ENCODE results near the gene PGAP1. TPM values are rescaled to one million over a fixed set of nuclear protein-coding genes. Genes with fewer than 3 reads are reported as not detected.

PGAP1 gene
- total and polyA plus RNA-seq, 9 of the 15 experiments (the other 6 are each of a cell fraction or from before 2014, with no cell fraction given), result 0.08 to 0.73 (median 0.52) TPM

DNA sequence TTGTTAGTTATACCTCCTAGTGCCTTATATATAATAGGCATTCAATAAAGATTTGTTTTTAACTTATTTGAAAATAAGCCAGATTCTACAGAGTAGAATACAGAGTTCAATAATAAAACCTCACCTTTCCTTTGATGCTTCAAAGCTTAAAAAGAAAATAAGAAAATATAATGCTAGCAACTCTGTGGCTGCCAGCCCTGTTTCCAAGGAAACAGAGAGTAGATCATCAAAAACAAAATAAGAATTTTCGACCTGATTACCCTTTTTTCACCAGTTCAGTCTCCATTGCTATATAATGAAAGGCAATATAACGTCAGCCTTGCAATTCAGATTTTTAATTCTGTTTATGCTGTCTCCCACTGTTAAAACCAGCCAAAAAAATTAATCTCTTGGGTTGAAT is 8.9 kb upstream of the PGAP1 start:
- POLR2A ChIA-PET, result no interaction called here
- no peaks in the 10 kb centered on the region for H3K9me1 ChIP-seq (ENCODE audit: control insufficient read depth, insufficient read depth, low read length)
- no peaks in the 10 kb centered on the region for H3K36me3 ChIP-seq (ENCODE audit: control insufficient read depth, insufficient read depth, low read length)
- no peak for FAIRE-seq
- BruUV-seq (replicated peaks), result no TSS peak
- H3K4me1 ChIP-seq (replicated peaks in 1 of 2; ENCODE audit: control insufficient read depth in 2 of 2, insufficient read depth in 2 of 2, low read length in 2 of 2), result no peaks in the 10 kb centered on the region
- H3K9ac ChIP-seq (ENCODE audit: insufficient read depth in 1 of 2, low read depth in 2 of 2, low read length in 2 of 2), result no peak overlapping the region
- 0% methylated on average over 2 of the region's 2 CpGs for WGBS (ENCODE audit: insufficient coverage, low coverage, missing lambda C conversion rate)
- TF ChIP-seq L3MBTL2 (IDR thresholded peaks at IDR 0.05), result no peak
- no peak for TF ChIP-seq FOXM1 (IDR thresholded peaks at IDR 0.05; ENCODE audit: low read depth)
- no peak for TF ChIP-seq FOXM1 (CRISPR knock-in tag; IDR thresholded peaks at IDR 0.05; ENCODE audit: low read depth)
- TF ChIP-seq NCOA6 (IDR thresholded peaks at IDR 0.05), result no peak
- no peak for TF ChIP-seq ZSCAN32 (CRISPR knock-in tag; IDR thresholded peaks at IDR 0.05)
- TF ChIP-seq, protein P1, sequence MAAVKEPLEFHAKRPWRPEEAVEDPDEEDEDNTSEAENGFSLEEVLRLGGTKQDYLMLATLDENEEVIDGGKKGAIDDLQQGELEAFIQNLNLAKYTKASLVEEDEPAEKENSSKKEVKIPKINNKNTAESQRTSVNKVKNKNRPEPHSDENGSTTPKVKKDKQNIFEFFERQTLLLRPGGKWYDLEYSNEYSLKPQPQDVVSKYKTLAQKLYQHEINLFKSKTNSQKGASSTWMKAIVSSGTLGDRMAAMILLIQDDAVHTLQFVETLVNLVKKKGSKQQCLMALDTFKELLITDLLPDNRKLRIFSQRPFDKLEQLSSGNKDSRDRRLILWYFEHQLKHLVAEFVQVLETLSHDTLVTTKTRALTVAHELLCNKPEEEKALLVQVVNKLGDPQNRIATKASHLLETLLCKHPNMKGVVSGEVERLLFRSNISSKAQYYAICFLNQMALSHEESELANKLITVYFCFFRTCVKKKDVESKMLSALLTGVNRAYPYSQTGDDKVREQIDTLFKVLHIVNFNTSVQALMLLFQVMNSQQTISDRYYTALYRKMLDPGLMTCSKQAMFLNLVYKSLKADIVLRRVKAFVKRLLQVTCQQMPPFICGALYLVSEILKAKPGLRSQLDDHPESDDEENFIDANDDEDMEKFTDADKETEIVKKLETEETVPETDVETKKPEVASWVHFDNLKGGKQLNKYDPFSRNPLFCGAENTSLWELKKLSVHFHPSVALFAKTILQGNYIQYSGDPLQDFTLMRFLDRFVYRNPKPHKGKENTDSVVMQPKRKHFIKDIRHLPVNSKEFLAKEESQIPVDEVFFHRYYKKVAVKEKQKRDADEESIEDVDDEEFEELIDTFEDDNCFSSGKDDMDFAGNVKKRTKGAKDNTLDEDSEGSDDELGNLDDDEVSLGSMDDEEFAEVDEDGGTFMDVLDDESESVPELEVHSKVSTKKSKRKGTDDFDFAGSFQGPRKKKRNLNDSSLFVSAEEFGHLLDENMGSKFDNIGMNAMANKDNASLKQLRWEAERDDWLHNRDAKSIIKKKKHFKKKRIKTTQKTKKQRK (IDR thresholded peaks at IDR 0.05; ENCODE audit: borderline replicate concordance, low read depth, low read length), result no peak
- no peak for TF ChIP-seq ETV5 (CRISPR knock-in tag; IDR thresholded peaks at IDR 0.05; ENCODE audit: low read depth)
- TF ChIP-seq SMARCA5 (IDR thresholded peaks at IDR 0.05), result no peak
- no peak for TF ChIP-seq SREBF2 (CRISPR knock-in tag; IDR thresholded peaks at IDR 0.05)
- TF ChIP-seq, protein P2, sequence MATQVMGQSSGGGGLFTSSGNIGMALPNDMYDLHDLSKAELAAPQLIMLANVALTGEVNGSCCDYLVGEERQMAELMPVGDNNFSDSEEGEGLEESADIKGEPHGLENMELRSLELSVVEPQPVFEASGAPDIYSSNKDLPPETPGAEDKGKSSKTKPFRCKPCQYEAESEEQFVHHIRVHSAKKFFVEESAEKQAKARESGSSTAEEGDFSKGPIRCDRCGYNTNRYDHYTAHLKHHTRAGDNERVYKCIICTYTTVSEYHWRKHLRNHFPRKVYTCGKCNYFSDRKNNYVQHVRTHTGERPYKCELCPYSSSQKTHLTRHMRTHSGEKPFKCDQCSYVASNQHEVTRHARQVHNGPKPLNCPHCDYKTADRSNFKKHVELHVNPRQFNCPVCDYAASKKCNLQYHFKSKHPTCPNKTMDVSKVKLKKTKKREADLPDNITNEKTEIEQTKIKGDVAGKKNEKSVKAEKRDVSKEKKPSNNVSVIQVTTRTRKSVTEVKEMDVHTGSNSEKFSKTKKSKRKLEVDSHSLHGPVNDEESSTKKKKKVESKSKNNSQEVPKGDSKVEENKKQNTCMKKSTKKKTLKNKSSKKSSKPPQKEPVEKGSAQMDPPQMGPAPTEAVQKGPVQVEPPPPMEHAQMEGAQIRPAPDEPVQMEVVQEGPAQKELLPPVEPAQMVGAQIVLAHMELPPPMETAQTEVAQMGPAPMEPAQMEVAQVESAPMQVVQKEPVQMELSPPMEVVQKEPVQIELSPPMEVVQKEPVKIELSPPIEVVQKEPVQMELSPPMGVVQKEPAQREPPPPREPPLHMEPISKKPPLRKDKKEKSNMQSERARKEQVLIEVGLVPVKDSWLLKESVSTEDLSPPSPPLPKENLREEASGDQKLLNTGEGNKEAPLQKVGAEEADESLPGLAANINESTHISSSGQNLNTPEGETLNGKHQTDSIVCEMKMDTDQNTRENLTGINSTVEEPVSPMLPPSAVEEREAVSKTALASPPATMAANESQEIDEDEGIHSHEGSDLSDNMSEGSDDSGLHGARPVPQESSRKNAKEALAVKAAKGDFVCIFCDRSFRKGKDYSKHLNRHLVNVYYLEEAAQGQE (IDR thresholded peaks at IDR 0.05; ENCODE audit: borderline replicate concordance), result no peak
- TF ChIP-seq, protein P2 (CRISPR knock-in tag; IDR thresholded peaks at IDR 0.05; ENCODE audit: low read depth), result no peak
- H3K27ac ChIP-seq (ENCODE audit: extremely low read depth, low read depth, low read length), result no peak overlapping the region
- no peak for DNase-seq (ENCODE audit: extremely low read depth in 1 of 4, low spot score in 3 of 4)
- H3K27me3 ChIP-seq (ENCODE audit: control insufficient read depth in 2 of 2, insufficient read depth in 2 of 2, low read length in 2 of 2), result no peaks in the 10 kb centered on the region
- CTCF ChIA-PET (ENCODE audit: low intra/inter-chr PET ratio), result no interaction called here
- ATAC-seq, result no peak
- no peak overlapping the region for H3K4me2 ChIP-seq (ENCODE audit: insufficient read depth, low read length)
- H2AFZ ChIP-seq (ENCODE audit: low read depth, low read length), result no peak overlapping the region
- H3K9me3 ChIP-seq (replicated peaks; ENCODE audit: control insufficient read depth, insufficient read depth, low read depth, low read length), result no peaks in the 10 kb centered on the region
- no peaks in the 10 kb centered on the region for H3K79me2 ChIP-seq (ENCODE audit: control insufficient read depth, insufficient read depth, low read length)
- no peaks in the 10 kb centered on the region for H4K20me1 ChIP-seq (replicated peaks; ENCODE audit: control insufficient read depth, insufficient read depth, low read length)
- intact Hi-C loops (cut with micrococcal nuclease) (no loop called here), in situ Hi-C loops (cut with MboI) (no loop called here)
- H3K4me3 ChIP-seq, result no peak overlapping the region
